Transverse colon (tissue), 4 donors: Measurements from ENCODE around the gene PHETA1. TPM values are rescaled to one million over a fixed set of nuclear protein-coding genes. Genes with fewer than 3 reads are reported as not detected.
A peak's percentile ranks its signal among the peaks of the same experiment; 100 is the strongest.
"Not testable (repeated sequence)": the region's sequence is repeated elsewhere in the genome, so short reads cannot be mapped to it uniquely, and the experiment has no call there.

Experiments
- DNase-seq: peaks from one replicate; pipeline ENCODE4 v3.0.0-alpha.2; 2019
- H3K27ac ChIP-seq, 4 donors: fragments of 200-600 bp; sonication (generic); 2 replicates each; pipeline ENCODE4 v1.5.1; 2016 to 2018; ENCODE audit warnings: inconsistent platforms in 4 of 4
- H3K27me3 ChIP-seq: fragments of 200-600 bp; sonication (generic); 2 replicates; pipeline ENCODE4 v1.5.1; 2017; ENCODE audit warnings: inconsistent platforms
- H3K36me3 ChIP-seq, 4 donors: fragments of 200-600 bp; sonication (generic); 2 replicates each; pipeline ENCODE4 v1.5.1; 2017 to 2019; ENCODE audit warnings: inconsistent platforms in 4 of 4
- H3K4me1 ChIP-seq, 4 donors: fragments of 200-600 bp; sonication (generic); 2 replicates each; pipeline ENCODE4 v1.5.1; 2017 to 2020; ENCODE audit warnings: inconsistent platforms in 4 of 4
- H3K4me3 ChIP-seq, 4 donors: fragments of 200-600 bp; sonication (generic); 1 replicate in 1 of 4; 2 replicates in 3 of 4; pipeline versions ENCODE4 v1.5.1 to v1.6.1; 2017 to 2019; ENCODE audit warnings: inconsistent platforms in 4 of 4
- H3K9me3 ChIP-seq, 2 donors: fragments of 200-600 bp; sonication (generic); 2 replicates each; pipeline ENCODE4 v1.5.1; 2017 to 2019; ENCODE audit warnings: inconsistent platforms in 2 of 2
- EP300 ChIP-seq: sonication (generic); formaldehyde crosslinking; IDR thresholded peaks from one replicate; pipeline ENCODE4 v1.6.1; 2017; ENCODE audit warnings: antibody characterized with exemption, low read depth
- POLR2A ChIP-seq: fragments of 450-650 bp; IDR thresholded peaks from one replicate; pipeline ENCODE4 v1.6.1; 2016; ENCODE audit warnings: antibody characterized with exemption, mild to moderate bottlenecking, moderate library complexity
- POLR2AphosphoS5 ChIP-seq, 3 donors: sonication (generic); formaldehyde crosslinking; IDR thresholded peaks; one replicate each; pipeline ENCODE4 v1.6.1; 2016; ENCODE audit warnings: antibody characterized with exemption in 3 of 3
- WGBS, 2 donors: methylation state at CpG; one replicate each; pipeline ENCODE4 v1.1.5; 2018; ENCODE audit warnings: low coverage in 1 of 2; 5-methylcytosine and 5-hydroxymethylcytosine counted together
- in situ Hi-C, 4 donors: fragments of 200-750 bp; cut with MboI; loops; one replicate each; pipeline versions ENCODE4 v1.15.0 to v1.15.1; 2017; ENCODE audit warnings: low sequenced_read_pairs in 3 of 4, low pct_ligation_motif_present in 1 of 4, low pct_unique_long_range_greater_than_20kb in 1 of 4
- intact Hi-C: fragments of 100-400 bp; cut with DNase I; formaldehyde crosslinking; loops from one replicate; pipeline ENCODE4 v1.15.1; 2023; ENCODE audit warnings: low total_unique reads
- total RNA-seq, 4 donors: library from RNA; depleted of rRNA; stranded (reverse); fragments of >200 nt; gene quantifications; one replicate each; pipeline ENCODE4 v1.1.0, GENCODE V29; 2016
- TF ChIP-seq, protein P1 (sequence below), 5 experiments: fragments of 200-600 bp in 3 of 5; fragments of 450-650 bp in 2 of 5; sonication (generic) in 3 of 5; IDR thresholded peaks; 1 replicate in 2 of 5; 2 replicates in 3 of 5; pipeline ENCODE4 v1.5.1; 2016 to 2017; ENCODE audit warnings: antibody characterized with exemption in 5 of 5, inconsistent platforms in 3 of 5, mild to moderate bottlenecking in 2 of 5, moderate library complexity in 1 of 5

Gene PHETA1
- total RNA-seq, 4 donors from 2014 or later, result 22.4 to 34.8 (median 28.1) TPM

DNA sequence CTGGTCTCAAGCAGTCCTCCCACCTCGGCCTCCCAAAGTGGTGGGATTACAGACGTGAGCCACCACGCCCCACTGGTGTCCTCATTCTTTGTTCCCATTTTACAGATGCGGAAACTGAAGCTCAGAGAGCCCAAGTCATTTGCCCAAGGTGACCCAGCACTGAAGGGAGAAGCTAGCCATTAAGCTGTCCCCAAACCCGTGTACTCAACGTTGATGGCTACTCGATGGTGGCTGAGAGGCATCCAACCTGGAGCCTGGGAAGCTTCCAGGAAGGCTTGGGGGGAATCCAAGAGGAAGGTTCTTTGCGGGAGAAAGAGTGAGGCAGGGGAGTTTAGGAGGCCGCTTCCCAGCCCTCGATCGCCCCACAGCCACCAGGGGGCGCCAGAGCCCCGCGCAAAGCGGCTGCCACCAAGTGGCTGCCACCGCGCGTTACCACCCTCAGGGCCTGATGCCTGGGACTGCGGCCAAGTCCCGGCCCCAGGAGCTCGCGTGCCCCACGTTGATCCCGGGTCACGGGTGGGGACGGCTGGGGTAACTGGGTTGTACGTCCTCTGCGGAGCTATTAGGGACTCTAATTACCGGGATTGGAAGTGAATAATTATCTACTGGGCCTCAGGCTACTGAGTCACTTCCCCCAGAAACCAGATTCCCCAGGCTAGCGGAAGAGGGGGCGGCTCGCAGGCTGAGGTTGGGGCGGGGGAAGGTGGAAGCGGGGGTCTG is 28.0 kb upstream of the PHETA1 start:
- 7% methylated on average over 28 of the region's 34 CpGs; no CpG with 5 or more reads in 1 of the 2 donors for WGBS, 2 donors
- Histone ChIP-seq H3K9me3 (no peaks in the 10 kb centered on the region), H3K4me1 (peaks cover 0 to 12% (median 4%) of the 10 kb centered on the region in 4 donors), H3K36me3 (no peaks in the 10 kb centered on the region), H3K27ac (peak overlapping the region; percentile 2 to 50 (median 8)), H3K27me3 (no peaks in the 10 kb centered on the region), H3K4me3 (peak overlapping the region in 1 of 4 donors; percentile 24)
- intact Hi-C loops (loop anchor here (10.0 kb wide), 1 partner anchor 128 kb away; no protein-coding TSS in a partner anchor), in situ Hi-C loops (loop anchor here (5.0 to 25.0 kb wide), 4 partner anchors 50 to 265 kb away; no protein-coding TSS in a partner anchor)
- TF ChIP-seq EP300, result no peak
- TF ChIP-seq, protein P1, sequence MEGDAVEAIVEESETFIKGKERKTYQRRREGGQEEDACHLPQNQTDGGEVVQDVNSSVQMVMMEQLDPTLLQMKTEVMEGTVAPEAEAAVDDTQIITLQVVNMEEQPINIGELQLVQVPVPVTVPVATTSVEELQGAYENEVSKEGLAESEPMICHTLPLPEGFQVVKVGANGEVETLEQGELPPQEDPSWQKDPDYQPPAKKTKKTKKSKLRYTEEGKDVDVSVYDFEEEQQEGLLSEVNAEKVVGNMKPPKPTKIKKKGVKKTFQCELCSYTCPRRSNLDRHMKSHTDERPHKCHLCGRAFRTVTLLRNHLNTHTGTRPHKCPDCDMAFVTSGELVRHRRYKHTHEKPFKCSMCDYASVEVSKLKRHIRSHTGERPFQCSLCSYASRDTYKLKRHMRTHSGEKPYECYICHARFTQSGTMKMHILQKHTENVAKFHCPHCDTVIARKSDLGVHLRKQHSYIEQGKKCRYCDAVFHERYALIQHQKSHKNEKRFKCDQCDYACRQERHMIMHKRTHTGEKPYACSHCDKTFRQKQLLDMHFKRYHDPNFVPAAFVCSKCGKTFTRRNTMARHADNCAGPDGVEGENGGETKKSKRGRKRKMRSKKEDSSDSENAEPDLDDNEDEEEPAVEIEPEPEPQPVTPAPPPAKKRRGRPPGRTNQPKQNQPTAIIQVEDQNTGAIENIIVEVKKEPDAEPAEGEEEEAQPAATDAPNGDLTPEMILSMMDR (IDR thresholded peaks at IDR 0.05), result peak; percentile 98 to 100 (median 99)
- peak in 1 of 3 donors; percentile 41 for TF ChIP-seq POLR2AphosphoS5 (IDR thresholded peaks at IDR 0.05)
- DNase-seq, result peak; percentile 90

- not testable (repeated sequence) for H3K9me3 ChIP-seq, H3K27me3 ChIP-seq, DNase-seq, H3K4me3 ChIP-seq, H3K36me3 ChIP-seq
- Histone ChIP-seq H3K4me1 (peaks cover 0 to 12% (median 4%) of the 10 kb centered on the region in 4 donors), H3K27ac (peak overlapping the region in 2 of 4 donors; percentile 5 to 10)
- in situ Hi-C loops, result loop anchor here (5.0 to 25.0 kb wide), 4 partner anchors 51 to 266 kb away; no protein-coding TSS in a partner anchor
- WGBS, 2 donors, result 80 to 100% methylated on average over 3 to 7 of the region's 7 CpGs
- intact Hi-C loops, result loop anchor here (10.0 kb wide), 1 partner anchor 129 kb away; no protein-coding TSS in a partner anchor
Measured at GRCh38 chr12:111396271-111396670, 27.4 kb upstream of the PHETA1 start.

DNA sequence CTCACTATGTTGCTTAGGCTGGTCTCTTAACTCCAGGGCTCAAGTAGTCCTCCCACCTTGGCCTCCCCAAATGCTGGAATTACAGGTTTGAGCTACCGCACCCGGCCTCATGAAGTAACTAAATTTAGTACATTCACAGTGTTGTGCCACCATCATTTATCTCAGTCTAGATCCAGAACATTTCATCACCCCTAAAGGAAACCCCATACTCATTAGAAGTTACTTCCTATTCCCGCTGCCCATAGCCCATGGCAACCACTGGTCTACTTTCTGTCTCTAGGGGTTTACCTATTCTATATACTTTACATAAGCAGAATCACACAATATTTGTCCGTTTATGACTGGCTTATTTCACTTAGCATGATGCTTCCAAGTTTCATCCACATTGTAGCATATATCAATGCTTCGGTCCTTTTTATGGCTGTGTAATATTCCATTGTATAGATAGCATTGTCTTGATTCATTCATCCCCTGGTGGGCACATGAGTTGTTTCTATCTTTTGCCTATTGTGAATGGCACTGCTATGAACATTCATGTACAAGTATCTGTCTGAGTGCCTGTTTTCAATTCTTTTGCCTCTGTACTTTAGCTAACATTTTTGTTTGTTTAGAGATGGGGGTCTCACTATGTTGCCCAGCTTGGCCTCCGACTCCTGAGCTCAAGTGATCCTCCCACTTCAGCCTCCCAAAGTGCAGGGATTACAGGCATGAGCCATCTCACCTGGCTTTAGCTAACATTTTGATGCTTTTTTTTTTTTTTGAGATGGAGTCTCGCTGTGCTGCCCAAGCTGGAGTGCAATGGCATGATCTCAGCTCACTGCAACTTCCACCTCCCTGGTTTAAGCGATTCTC is 26.7 kb upstream of the PHETA1 start:
- H3K4me3 ChIP-seq, result no peak overlapping the region
- H3K4me1 ChIP-seq, result peaks cover 0 to 12% (median 4%) of the 10 kb centered on the region in 4 donors
- H3K27me3 ChIP-seq, result peaks cover 3% of the 10 kb centered on the region
- intact Hi-C loops, result loop anchor here (2.0 to 10.0 kb wide), 2 partner anchors 57 to 129 kb away; no protein-coding TSS in a partner anchor
- in situ Hi-C loops, result loop anchor here (5.0 to 25.0 kb wide), 4 partner anchors 52 to 267 kb away; no protein-coding TSS in a partner anchor
- H3K36me3 ChIP-seq, result no peaks in the 10 kb centered on the region
- no peaks in the 10 kb centered on the region for H3K9me3 ChIP-seq
- WGBS, 2 donors, result 79 to 86% methylated on average over 3 to 8 of the region's 8 CpGs
- TF ChIP-seq, protein P1 (IDR thresholded peaks at IDR 0.05), result no peak
- H3K27ac ChIP-seq, result no peak overlapping the region
- no peak for DNase-seq

GRCh38 chr12:111394480-111394879 is 25.6 kb upstream of the PHETA1 start:
- peaks cover 3% of the 10 kb centered on the region for H3K27me3 ChIP-seq

More at GRCh38 chr12:111394480-111394879, 25.6 kb upstream of the PHETA1 start:
- no peaks in the 10 kb centered on the region for H3K9me3 ChIP-seq
- H3K36me3 ChIP-seq, result no peaks in the 10 kb centered on the region
- TF ChIP-seq POLR2AphosphoS5 (IDR thresholded peaks at IDR 0.05), result no peak
- TF ChIP-seq, protein P1 (IDR thresholded peaks at IDR 0.05), result no peak
- TF ChIP-seq EP300, result no peak
- TF ChIP-seq POLR2A, result no peak
- H3K4me3 ChIP-seq, result no peak overlapping the region
- WGBS, 2 donors, result 72% methylated on average over 5 of the region's 8 CpGs; no CpG with 5 or more reads in 1 of the 2 donors
- intact Hi-C loops (loop anchor here (2.0 to 10.0 kb wide), 2 partner anchors 58 to 130 kb away; no protein-coding TSS in a partner anchor), in situ Hi-C loops (loop anchor here in 1 of 4 donors (25.0 kb wide), 2 partner anchors 143 to 268 kb away; no protein-coding TSS in a partner anchor)
- H3K27ac ChIP-seq, result no peak overlapping the region
- H3K4me1 ChIP-seq, result peaks cover 0 to 12% (median 4%) of the 10 kb centered on the region in 4 donors
- no peak for DNase-seq
